Measurements from ENCODE around the gene HOMER1. TPM values are rescaled to one million over a fixed set of nuclear protein-coding genes. Genes with fewer than 3 reads are reported as not detected.
"Not testable (repeated sequence)": the region's sequence is repeated elsewhere in the genome, so short reads cannot be mapped to it uniquely, and the experiment has no call there.

Gene HOMER1
- total RNA-seq, 1 donor from 2014 or later = 1.7 TPM

GRCh38 chr5:79517601-79518000, 3.7 kb upstream of the HOMER1 start:
- no peak for DNase-seq (ENCODE audit: low read depth, low spot score)

DNA sequence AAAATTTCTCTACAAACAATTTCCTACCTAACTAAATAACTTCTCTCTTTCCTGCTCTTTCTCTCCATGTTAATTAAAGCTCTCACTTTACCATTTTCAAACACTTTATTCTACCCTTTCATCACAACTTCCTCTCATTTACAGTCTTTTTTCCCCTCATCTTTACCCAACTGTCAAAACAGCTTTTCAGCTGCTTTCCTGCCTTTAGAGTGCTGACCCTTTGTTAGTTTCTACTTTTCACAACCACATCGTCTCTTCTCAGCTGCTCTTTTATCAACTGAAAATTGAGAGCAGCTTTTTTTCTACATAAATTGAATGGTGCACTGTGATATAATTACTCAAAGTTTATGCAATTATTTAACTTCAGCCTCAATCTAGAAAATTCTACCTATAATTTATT, 3.1 kb upstream of the HOMER1 start:
- no peak for DNase-seq (ENCODE audit: low read depth, low spot score)

DNA sequence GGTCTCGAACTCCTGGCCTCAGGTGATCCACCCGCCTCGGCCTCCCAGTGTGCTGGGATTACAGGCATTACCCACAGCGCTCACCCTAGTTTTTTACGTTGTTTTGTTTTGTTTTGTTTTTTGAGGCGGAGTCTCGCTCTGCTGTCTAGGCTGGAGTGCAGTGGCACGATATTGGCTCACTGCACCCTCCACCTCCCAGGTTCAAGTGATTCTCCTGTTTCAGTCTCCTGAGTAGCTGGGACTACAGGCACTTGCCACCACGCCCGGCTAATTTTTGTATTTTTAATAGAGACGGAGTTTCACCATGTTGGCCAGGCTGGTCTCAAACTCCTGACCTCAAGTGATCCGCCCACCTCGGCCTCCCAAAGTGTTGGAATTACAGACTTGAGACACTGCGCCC, 2.4 kb upstream of the HOMER1 start:
- not testable (repeated sequence) for DNase-seq (ENCODE audit: low read depth, low spot score)

DNA sequence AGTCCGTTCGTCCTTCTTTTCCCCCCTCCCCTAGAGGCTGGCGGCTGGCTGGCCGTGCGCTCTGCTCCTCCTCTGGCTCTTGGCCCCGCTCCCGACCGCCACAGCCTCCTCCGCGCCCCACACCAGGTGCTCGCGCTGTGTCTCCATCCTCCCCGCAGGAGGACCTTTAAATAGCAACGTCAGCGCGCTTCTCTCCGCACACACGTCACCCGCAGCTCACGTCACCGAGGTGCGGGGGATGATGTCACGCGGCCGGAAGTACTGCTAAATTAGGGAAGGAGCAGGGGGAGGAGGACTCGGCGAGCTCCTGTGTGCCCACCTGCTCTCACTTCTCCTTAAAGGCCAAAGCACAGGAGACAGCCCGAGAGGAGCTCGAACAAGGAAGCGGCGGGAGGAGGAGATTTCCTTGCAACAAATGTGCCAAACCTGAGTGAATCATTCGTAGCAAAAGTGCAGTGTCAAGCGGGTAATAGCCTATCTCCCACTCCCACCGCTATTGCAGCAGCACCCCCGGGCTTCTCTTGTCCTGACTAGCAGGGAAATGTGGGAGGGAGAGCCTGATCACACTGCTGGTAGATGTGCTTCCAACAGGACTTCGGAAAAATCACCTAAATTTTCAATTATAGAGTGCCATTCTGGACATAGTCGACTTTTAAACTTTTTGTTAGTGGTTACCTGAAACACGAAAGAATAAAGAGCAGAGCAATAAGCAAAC, 614 bp upstream of the HOMER1 start:
- DNase-seq (ENCODE audit: low read depth, low spot score) = no peak

GRCh38 chr5:79513308-79513703, 628 bp downstream of the HOMER1 start:
- DNase-seq (ENCODE audit: low read depth, low spot score) = no peak

GRCh38 chr5:79512471-79513307, 1.2 kb downstream of the HOMER1 start:
- DNase-seq (ENCODE audit: low read depth, low spot score) = no peak

- no peak for DNase-seq (ENCODE audit: low read depth, low spot score)
Observed at GRCh38 chr5:79512049-79512448, 1.9 kb downstream of the HOMER1 start.

GRCh38 chr5:79510638-79511037, 3.3 kb downstream of the HOMER1 start:
- no peak for DNase-seq (ENCODE audit: low read depth, low spot score)

DNA sequence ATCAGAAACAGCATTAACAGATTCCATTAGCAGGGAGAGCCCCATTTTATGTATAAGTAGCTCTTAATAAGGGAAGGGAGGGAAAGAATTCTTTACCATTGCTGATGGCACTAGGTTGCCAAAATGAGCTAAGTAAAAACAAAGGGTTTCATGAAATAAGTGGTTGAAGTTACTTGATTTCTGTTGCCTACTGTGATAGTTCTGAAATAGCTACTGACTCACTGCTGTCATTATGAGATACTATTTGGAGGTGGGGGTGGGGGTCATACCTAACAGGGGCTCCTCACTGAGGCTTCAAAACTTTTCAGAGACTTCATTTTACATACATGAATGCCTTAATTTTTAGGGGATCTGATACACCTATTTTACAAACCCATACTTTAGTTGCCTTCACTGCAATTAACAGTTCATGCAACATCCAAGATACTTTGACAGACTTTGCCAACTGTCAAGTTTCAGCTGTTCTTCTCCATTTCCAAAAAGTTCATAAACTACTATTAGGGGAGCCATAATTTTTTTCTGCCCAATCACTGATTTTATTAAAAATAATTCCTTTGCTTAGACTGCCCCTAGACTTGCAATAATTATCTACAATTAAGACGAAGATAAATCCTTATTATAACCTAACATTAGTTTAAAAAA, 4.6 kb downstream of the HOMER1 start:
- DNase-seq (ENCODE audit: low read depth, low spot score) = no peak

DNA sequence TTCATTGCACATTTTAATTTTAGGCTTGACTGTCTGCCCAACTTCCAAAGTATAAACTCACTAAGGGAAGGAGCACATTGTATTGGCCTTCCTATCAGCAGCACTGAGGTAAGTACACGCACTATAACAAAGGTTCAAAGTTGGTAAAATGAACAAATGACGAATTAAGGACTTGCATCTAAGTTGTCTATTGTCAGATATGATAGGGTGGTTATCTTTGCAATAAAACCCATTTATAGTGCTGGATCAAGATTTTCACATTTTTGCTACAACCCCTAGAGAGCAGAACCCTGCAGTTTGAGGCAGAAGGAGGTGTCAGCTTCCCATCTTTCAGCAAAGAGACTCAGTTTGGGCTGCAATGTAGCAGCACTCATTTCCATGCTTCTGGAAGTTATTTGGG, 5.1 kb downstream of the HOMER1 start:
- DNase-seq (ENCODE audit: low read depth, low spot score) = no peak

- DNase-seq (ENCODE audit: low read depth, low spot score) = no peak
Observed at GRCh38 chr5:79508354-79508753, 5.6 kb downstream of the HOMER1 start.

DNA sequence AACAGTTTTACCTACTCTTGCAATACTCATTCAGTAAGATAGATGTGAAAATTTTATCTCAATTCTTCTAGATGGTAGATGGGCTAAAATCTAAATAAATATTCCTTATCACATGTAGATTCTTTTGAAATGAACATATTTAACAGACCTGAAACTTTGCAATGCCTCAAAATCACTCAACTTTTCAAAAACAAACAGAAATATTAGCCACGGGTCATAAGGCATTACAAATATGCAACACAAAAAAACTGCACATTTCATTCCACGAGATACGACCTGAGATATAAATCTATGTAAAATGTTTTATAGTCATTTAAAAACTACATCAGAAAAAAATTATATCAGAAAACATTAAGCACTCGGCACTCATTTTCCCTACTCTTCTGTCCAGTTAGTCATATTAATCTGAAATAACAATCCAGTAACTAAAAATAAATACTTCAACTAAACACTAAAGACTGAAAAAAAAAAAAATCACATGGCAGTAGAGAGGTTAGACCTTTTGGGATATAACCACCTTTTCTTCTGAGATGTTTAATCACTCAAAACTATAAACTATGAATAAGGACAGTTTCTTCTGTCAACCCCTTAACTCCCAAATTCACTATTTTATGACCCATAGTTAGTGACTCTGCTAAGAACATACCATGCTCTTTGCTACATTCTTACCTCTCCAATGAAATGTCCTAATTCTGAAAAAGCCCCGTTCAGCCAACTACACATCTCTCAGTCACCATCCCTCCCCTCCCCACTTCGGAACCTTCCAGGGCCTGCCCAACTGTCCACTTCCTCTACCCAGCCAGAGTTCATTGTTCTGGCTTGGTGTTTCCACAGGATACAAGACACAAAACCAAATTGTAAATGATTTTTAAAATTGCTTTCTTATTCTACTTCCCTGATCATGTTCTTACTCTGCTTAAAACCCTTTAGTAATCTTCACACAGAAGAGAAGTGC, 6.4 kb downstream of the HOMER1 start:
- no peak for DNase-seq (ENCODE audit: low read depth, low spot score)

- DNase-seq (ENCODE audit: low read depth, low spot score) = no peak
Observed at GRCh38 chr5:79505138-79505537, 8.8 kb downstream of the HOMER1 start.

DNA sequence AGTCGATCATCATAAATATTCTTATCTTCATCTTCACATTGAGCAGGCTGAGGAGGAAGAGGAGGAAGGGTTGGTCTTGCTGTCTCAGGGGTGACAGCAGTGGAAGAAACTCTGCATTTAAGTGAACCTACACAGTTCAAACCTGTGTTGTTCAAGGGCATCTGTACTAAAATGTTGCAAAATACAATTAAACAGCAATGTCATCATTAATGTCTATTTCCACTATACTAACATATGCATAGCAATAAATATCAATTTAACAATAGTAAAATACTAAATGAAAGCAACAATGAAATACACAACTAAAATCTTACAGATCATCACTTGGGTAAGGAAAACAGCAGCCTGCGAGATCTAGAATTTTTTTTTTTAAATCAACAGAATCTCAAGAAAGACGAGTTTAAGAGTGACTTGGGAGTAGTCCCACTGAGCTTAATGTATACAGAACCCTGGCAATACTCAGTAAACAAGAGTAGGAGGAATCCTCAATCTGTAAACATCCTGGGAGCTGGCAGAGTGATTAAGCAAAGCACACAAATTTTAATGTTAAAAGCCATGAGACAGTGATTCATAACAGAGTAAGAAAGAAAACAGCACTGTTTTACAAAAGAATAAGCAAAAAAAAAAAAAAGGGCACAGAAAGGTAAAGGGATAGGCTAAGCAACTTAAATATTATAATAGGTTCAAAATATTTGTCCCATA, 10.0 kb downstream of the HOMER1 start:
- DNase-seq (ENCODE audit: low read depth, low spot score) = no peak

DNA sequence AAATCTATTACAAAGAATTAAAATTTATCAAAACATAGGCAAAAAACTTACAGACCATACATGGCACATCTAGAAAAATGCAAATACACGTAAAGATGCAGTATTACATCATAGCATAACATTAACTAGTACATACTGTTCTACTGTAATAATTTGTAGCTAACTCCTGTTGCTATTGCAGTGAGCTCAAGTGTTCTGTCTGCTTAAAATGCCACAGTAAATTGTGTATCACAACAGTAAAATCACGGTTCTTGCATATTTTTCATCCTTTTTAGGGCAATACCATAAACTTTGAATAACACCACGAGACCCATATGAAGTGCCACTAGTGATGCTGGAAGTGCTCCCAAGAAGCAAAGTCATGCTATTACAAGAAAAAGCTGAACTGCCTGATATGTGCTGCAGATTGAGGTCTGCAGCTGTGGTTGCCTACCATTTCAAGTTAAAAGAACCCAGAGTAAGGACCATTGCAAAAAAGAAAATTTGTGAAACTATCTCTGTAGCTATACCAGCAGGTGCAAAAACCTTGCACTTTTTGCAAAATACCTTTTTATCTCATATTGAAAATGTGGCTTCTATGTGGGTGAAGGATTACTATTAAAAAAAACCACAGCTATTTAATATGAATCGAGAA, 14.2 kb downstream of the HOMER1 start:
- no peak for DNase-seq (ENCODE audit: low read depth, low spot score)

GRCh38 chr5:79495311-79495710, 18.6 kb downstream of the HOMER1 start:
- DNase-seq (ENCODE audit: low read depth, low spot score) = no peak

GRCh38 chr5:79493596-79494345, 20.2 kb downstream of the HOMER1 start:
- DNase-seq (ENCODE audit: low read depth, low spot score) = no peak

DNA sequence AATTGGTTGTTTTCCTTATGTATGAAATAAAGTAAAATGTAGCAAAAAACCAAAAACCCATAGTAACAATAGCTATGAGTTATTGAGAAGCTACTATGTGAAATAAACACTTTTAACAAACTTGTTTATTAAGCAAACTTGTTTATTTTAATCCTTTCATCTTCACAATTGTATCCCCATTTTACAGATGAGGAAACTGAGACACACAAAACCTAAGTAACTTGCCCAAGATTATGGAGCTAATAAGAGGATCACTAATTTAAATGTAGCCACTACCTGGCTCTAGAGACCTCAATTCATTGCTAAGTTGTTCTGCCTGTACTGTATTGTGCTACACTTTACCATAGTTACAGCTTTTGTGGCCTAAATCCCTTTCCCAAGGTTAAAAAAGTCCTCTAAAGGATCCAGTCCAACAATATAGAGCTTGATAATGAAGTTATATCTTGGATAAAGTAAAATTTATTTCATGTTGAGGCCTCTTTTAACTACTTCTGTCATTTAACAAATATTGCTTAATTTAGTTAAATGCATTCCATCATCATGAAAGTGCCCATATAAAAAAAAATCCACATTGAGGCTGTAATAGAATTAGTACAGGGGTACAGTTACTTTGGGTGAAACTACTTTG, 22.1 kb downstream of the HOMER1 start:
- no peak for DNase-seq (ENCODE audit: low read depth, low spot score)
